AML-193 (cell line): ENCODE data around the gene THBS3.
A peak's percentile ranks its signal among the peaks of the same experiment; 100 is the strongest.
"Not testable (repeated sequence)": the region's sequence is repeated elsewhere in the genome, so short reads cannot be mapped to it uniquely, and the experiment has no call there.

Experiments
- DNase-seq, 2 experiments: peaks; one replicate each; lab custom pipeline; 2025; lab: John Stamatoyannopoulos, UW

The THBS3 gene

DNA sequence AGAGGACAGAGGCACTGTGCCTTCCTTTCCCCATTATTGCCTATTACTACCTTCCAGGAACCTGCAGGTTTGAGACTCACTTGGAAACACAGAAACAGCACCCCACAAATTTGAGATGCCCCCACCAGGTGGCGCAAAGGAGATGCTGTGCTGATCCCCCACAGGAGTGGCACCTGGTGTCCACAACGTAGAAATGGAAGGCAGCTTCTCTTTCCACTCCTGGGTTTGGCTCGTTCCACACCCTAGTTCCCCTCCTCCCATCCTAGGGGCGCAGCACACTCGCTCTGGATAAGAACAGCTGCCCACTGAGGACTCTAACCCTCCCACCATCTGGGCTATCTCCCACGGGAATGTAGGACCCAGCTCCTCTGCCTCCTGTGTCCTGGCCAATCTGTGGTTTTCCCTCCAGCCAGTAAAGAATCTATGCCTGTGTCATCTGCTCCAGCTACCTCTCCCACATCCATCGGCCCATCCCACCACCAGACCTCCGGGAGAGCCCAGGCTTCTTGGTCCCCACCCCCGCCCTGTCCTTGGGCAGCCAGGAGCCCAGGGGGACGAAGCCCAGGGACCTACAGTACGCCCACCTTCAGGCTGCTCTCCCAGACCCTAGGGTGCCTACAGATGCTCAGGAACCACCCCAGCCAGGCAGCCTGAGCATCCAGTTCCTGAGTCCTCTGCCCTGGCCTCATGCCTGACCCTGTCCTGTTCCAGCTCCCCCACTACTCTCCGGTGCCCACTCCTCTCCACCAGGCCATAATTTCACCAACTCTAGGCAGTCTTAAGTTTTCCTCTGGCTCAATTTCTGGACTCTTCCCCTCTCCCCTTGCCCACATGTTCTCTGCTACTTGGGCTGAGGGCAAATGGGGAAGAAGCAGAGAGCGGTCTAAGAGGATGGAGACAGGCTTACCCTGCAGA lies 549 bp downstream of the THBS3 start:
- peak; percentile 70 to 77 for DNase-seq

DNA sequence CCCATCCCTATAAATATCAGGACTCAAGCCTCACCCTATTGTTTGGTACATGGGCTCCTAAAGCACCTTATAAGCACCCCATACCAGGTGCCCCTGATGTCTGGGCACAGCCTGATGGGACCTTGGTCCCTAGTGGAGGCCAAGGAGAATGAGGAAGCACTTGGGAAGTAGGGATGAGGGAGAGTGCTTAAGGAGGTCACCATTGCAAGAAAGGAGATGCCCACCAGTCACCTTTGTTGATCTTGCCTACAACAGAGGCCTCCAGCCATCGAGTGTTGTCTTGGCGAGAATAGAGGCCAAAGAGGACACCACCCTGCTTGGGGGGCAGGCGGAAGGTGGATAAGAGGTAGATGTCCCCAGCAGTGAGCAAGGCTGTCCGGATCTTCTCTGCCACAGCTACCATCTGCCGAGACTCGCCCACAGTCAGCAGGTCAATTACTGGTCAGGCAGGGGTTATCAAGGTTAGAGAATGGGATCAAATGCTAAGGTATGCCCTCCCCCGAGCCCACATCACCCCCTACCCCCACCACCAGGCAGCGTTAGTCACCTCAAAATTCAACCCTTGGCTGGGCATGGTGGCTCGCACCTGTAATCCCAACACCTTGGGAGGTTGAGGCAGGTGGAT lies 1.6 kb downstream of the THBS3 start:
- DNase-seq = no peak

DNA sequence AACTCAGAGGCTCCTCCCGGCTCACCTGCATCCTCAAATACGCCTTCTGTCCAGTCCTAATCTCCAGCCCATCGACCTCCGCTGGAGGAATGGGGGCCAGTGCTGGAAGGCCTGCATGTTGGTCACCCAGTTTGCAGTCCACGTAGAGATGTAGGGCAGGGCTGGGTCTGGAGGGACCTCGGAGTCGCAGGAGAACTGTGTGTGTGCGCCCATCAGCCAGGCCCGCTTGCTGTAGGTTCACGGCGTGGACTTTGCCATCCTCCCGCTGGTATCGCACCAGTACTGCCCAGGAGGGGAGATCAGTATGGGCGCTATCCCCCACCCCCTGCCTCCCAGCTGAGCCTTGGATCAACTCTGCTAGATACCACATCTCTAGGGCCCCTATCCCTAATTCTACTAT lies 2.7 kb downstream of the THBS3 start:
- DNase-seq = no peak

DNA sequence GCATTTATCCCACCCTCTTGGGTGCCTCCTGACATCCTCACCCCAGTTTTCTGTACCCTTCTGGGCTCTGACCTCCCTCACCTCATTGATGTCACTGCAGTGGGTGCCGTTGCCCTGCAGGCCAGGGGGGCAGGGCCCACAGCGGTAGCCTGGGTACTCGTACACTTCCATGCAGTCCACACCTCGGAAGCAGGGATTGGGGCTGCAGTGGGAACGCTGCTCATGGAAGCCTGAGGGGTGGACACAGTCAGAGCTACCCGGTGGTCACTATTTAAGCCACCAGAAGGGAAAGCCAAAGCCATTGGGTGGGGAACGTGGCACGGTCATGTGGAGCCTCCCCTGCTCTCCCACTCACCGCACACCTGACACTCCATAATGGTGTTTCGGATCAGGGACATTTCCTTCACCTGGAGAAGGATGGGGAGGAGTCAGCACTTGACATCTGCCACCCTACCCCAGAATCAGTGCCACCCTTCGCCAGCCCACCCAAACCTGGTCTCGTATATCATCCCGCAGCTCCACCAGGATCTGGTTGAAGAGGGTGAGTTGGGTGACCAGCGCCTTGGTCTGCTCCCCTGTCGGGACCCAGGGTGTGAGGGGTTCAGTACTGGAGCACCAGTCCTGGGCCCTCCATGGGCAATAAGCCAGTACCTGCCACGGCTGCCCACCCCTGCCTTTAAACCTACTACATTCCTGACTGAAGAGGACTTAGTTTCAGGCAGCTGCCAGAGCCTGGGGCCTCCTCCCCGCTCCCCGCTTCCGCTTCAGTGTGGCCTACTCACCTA lies 4.8 kb downstream of the THBS3 start:
- DNase-seq = no peak

DNA sequence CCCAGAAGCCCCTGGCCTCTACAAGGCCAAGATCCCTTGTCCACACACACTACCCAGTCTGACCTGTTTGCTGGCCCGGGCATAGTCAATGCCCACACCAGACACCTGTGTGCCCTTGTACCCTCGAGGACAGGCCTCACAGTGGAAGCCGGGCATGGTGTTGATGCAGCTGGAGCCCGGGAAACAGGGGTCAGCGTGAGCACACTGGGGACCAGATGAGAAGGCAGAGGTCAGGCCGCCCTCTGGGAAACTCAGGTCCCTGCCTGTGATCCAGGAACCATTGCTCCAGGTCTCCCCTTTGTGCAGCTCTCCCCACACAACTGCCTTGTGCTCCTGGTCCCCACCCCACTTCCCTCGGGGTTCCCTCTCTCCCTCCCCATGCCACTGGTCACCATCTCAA lies 5.5 kb downstream of the THBS3 start:
- DNase-seq = no peak

DNA sequence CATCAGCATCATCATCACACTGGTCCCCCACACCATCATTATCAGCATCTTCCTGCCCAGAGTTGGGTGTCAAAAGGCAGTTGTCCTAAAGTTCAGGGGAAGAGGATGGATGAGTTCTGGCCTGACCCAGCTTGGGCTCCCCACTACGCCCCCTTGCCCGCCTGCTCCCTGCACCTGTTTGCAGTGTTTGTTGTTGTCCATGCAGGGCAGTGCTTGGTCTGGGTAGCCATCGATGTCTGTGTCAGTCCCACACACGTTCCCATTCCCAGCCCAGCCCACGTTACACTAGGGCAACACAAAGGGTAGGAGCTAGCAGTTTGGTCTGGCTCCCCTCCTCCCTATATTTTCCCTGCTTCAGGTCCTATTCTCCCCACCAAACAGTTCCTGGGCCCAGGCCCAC lies 6.8 kb downstream of the THBS3 start:
- no peak for DNase-seq

DNA sequence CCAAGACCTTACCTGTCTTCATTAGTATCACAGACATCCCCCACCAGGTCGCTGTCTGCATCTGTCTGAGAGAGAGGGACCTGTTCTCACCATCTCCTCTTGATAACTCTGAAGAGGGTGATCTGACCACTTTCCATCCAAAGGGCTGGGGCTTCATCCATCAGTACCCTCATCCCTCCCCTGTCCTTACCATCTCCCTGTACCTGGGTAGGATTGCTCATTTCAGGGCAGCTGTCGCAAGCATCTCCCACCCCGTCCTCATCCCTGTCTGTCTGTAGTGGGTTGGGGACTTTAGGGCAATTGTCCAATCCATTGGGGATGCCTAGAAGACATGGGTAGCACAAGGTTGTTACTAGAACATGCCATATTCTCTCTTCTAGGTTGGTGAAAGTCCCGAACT lies 7.9 kb downstream of the THBS3 start:
- DNase-seq = no peak

DNA sequence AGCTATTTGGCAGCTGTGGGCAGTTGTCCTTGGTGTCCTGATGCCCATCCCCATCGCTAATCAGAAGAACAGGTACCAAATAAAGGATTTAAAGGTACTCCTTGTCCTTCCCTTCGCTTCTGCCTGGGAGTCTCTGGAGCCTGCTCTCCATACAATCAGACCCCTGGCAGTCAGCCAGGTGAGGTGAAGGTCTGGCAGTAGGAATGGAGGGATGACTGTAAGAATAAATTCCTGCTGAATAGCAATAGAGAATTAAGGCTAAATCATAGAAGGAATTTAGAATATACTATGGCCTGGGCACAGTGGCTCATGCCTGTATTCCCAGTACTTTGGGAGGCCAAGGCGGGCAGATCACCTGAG lies 9.2 kb downstream of the THBS3 start:
- no peak for DNase-seq

DNA sequence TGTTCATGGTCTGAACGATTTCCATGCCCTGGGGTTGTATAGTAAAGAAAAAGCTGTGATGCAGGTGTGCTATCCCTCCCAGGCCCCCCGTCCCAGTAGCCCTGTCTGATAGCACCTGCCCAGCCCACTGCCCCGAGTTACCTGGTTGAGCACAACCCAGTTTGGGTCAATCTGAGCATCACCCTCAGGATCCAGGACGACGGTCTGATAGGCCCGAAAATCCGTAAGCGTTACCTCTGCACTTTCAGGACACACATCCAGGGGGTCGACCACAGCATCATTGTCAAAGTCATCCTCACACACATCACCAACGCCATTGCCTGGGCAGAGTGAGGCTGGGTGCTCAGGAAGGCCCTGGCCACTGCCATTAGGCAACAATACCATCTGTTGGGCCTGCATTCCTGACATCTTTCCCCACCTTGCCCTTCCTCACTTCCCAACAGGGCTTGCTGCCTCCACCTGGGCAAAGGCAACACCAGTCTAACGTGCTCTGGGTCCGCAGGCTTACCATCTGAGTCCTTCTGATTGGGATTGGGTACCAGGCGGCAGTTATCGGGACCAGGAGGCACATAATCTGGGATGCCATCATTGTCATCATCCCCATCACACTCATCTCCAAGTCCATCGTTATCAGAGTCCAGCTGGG lies 9.7 kb downstream of the THBS3 start:
- no peak for DNase-seq

DNA sequence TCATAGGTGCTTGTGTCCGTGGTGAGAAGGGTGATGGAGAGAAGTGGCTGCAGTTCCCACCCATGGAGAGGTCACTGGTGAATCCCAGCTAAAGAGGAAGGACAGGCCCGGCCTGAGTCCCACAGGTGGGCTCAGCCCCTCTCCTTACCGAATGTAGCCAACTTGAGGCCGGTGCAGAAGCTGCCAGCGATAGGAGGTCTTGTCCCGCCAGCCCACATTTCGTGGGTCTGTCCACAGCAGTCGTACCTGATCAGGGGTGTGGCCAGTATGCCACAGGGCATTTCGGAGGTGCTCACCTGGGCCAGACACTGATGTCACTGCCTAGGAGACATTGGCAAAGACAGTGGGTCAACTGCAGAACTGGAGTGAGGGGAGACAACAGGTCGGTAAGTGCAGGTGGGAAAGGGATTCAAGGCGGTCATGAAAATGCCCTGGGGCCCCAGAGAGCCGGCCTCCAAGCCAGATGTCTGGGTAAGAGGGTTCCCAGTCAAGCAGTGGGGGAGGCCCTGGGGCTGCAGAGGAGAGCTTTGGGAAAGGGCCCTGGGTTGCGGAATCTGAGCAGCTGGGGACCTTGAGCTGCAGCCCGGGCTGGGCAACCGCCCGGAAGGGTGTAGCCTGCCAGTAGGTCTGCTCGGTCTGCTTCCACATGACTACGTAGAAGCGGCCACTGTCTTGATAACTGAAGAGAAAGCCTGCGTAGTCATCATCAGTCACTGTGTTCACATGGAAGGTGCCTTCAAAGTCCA lies 10.6 kb downstream of the THBS3 start:
- DNase-seq = no peak

DNA sequence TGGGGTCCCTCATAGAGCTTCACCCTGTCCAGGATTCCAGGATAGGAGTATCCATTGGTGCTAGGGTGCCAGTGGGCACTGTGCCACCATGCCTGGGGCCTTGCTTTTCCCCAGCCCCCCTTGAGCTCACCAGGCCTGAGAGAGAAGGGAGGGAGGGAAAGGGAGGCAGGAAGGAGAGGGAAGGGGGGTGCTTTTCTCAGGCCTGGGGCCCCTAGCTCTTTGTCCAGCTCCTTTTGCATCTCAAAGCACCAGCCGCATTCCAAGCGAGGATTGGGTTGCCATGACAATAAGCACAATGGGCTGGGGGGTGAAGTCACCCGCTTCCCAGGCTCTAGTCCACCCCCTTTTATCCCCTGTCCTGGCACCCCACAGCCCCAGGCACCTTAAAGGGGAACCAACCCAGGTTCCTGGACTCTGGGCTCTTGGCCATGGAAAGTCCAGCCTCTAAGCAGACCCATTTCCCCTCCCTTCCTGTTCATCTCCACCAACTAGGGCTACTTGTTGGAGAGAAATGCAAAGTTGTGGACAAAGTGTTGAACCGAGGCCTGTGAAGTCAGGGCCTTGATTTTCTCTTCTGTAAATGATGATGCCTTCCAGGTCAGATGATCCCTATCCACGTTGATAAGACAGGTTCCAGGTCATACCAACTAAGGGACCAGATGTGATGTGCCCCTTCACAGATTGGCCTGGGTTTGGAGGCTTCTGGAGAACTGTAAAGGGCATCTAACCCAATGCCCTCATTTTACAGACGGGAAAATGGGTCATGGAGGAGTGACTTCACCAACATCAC lies 11.4 kb downstream of the THBS3 start:
- no peak for DNase-seq

DNA sequence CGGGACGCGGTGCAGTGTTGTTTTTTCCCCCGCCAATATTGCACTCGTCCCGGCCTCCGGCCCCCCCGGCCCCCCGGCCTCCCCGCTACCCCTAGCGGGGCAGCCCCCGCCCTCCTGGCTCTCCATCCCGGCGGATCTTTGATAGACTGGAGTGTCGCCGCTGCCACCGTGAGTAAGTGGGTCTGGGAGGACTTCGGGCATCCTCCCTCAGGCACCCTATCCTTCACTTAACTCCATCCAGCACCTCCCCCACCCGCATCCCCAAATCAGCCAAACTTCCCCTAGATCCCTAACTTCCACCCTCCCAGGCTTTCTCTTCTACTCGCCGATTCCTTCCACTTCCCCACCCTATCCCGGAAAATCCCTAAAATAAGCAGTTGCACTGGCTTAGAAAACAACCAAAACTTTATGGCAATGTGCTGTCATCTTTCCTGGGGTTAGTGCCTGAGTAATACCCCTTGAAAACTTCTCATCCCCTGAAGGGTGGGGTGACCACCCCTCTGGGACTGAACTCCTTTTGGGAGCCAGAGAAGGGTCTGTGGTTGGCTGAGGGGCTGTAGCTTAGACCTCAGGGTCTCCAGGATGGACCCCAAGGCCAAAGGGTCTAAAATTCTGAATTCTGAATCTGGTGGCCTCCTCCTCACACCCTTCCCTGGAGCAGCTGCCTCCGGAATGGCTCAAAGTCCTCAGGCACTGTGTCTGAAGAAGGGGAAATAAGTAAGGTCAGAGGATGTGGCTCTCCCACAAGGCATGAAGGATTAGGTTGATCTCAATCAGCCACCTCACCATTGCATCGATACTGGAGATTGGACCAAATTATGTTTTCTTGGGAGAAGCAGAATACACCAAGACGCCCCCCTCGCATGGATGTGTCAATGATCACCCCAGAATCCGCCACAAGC lies 12.2 kb downstream of the THBS3 start:
- DNase-seq = no peak

DNA sequence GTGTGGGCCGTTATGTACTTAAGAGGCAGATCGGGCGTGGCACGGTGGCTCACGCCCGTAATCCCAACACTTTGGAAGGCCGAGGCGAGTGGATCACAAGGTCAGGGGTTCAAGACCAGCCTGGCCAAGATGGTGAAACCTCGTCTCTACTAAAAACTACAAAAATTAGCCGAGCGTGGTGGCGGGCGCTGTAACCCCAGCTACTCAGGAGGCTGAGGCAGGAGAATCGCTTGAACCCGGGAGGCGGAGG lies 13.8 kb downstream of the THBS3 start:
- DNase-seq = not testable (repeated sequence)

DNA sequence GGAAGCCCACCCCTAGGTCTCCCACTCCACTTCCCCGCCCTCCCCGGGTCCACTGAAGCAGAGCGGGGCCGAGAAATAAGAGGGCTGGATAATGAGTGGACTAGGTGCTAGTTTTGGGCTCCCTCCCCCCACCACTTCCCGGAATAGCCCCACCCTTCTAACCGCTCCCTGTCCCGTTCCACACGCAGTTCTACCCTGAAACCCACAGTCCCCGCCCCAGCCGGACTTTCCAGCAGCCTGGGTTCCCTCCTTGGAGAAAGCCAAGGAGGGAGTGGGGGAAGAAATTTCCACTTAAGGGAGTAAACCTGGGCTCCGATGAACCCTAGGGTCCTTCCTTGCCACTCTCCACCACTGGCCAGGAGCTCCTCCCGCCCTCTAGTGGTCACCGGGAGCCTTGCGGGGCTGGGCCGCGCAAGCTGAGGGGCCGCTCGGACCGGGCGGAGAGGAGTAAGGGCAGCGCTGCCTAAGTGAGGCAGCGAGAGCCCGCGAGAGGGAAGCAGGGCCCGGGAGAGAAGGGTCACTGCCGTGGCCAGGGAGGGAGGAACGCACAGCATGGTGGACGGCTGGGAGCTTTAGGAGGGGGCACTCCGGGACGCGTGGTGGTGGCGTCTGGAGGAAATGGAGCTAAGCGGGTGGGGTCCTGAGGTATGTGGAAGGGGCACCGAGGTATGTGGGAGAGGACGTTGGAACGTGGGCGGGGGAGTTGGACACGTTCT lies 14.3 kb downstream of the THBS3 start:
- peak; percentile 80 for DNase-seq

DNA sequence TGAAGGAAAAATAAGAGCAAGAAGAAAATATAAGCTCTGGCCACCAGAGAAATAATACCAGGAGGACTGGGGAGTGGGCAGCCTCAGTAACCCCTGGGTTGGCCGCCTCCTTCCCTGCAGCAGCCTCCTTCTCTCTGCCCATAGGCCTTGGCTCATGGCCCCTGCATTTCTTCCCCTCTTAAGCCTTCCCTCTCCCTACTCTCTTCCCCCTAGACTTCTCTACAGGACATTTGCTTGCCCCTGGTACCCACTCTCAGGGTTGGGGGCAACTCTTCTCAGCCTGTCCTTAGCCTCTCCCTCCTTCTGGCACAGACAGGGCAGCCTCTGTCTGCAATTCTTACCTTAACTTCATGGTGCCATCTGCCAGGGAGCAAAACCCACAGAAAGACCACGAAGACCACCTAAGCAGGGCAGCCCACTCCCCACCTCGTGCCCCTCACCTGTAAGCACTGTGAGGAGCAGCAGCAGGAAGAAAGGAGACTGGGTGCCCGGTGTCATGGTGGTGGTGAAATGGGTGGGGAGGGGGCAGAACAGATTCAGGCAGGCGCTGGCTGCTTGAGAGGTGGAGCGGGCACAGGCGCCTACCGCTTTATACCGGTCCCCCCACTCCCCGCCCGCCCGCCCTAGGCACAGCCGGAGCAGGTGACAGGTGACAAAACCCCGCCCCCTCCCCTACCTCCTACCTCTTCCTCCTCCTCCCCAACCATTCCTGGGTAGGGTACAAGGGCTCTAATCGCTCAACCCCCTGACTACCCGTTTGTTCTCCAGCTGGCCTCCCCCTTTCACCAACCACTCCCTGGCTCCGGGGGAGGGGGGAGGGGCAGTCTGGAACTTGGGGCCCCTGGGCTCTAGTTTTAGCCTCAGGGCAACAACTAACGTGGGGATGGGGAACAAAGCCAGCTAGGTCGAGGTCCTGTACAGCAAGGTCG lies 15.1 kb downstream of the THBS3 start:
- peak; percentile 33 to 45 for DNase-seq

DNA sequence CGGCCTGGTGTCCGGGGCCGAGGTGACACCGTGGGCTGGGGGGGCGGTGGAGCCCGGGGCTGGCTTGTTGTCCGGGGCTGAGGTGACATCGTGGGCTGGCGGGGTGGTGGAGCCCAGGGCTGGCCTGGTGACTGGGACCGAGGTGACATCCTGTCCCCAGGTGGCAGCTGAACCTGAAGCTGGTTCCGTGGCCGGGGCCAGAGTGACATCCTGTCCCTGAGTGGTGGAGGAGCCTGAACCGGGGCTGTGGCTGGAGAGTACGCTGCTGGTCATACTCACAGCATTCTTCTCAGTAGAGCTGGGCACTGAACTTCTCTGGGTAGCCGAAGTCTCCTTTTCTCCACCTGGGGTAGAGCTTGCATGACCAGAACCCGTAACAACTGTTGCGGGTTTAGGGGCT lies 15.8 kb downstream of the THBS3 start:
- no peak for DNase-seq

DNA sequence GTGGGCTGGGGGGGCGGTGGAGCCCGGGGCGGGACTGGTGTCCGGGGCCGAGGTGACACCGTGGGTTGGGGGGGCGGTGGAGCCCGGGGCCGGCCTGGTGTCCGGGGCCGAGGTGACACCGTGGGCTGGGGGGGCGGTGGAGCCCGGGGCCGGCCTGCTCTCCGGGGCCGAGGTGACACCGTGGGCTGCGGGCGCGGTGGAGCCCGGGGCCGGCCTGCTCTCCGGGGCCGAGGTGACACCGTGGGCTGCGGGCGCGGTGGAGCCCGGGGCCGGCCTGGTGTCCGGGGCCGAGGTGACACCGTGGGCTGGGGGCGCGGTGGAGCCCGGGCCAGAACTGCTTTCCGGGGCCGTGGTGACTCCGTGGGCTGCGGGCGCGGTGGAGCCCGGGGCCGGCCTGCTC lies 17.8 kb downstream of the THBS3 start:
- not testable (repeated sequence) for DNase-seq

DNA sequence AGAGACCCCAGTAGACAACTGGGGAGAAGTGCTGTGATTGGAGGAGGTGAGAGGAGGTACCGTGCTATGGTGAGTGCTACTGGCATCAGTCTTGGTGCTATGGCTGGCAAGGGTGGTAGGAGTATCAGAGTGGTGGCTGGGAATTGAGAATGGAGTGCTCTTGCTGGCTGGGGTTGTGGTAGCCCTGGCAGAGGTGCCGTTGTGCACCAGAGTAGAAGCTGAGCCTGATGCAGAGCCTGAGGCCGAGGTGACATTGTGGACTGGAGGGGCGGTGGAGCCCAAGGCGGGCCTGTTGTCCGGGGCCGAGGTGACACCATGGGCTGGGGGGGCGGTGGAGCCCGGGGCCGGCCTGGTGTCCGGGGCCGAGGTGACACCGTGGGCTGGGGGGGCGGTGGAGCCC lies 19.4 kb downstream of the THBS3 start:
- no peak for DNase-seq
